OCI-LY3 (cell line): ENCODE measurements around the gene STK35.

Experiments
- EZH2phosphoT487 ChIP-seq: fragments of 200-600 bp; shearing (Covaris generic); IDR thresholded peaks from 2 replicates; pipeline ENCODE4 v1.6.1; 2018; ENCODE audit warnings: antibody characterized with exemption, mixed run types, low read depth
- TF ChIP-seq, protein P1 (sequence below): fragments of 200-600, 300-600 bp; sonication (generic); IDR thresholded peaks from 2 replicates; pipeline ENCODE4 v1.5.1; 2014; ENCODE audit warnings: antibody characterized with exemption, low read length, low read depth

DNA sequence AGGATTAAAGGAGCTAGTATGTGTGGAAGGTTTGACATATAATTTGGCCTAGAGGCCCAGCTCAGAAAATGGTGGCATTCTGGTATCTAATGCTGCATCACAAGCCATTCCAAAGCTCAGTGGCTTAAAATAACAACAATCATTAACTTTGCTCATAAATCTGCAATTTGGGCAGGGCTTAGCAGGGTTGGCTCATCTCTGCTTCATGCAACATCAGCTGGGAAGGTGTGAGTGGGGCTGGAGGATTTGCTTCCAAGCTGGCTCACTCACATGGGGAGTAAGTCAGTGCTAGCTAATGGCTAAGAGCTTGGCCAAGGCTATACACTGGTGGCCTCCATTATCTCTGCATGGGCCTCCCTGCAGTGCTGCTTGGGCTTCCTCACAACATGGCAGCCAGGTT lies 48.0 kb upstream of the STK35 start:
- TF ChIP-seq, protein P1, sequence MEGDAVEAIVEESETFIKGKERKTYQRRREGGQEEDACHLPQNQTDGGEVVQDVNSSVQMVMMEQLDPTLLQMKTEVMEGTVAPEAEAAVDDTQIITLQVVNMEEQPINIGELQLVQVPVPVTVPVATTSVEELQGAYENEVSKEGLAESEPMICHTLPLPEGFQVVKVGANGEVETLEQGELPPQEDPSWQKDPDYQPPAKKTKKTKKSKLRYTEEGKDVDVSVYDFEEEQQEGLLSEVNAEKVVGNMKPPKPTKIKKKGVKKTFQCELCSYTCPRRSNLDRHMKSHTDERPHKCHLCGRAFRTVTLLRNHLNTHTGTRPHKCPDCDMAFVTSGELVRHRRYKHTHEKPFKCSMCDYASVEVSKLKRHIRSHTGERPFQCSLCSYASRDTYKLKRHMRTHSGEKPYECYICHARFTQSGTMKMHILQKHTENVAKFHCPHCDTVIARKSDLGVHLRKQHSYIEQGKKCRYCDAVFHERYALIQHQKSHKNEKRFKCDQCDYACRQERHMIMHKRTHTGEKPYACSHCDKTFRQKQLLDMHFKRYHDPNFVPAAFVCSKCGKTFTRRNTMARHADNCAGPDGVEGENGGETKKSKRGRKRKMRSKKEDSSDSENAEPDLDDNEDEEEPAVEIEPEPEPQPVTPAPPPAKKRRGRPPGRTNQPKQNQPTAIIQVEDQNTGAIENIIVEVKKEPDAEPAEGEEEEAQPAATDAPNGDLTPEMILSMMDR, result no peak
- no peak for TF ChIP-seq EZH2phosphoT487
